SK-N-SH (cell line): Measurements from ENCODE around the gene SLC27A4. TPM values are rescaled to one million over a fixed set of nuclear protein-coding genes. Genes with fewer than 3 reads are reported as not detected.

Experiments
- CTCF ChIA-PET: fragments of 300-600, 350-600 bp; formaldehyde crosslinking; extraction: SDS; loops from one replicate; lab custom pipeline; 2021; lab: Yijun Ruan, JAX
- POLR2A ChIA-PET: fragments of 350-600 bp; sonication (Branson Sonifier 250); formaldehyde crosslinking; extraction: SDS; loops from one replicate; lab custom pipeline; 2020; ENCODE audit warnings: antibody characterized with exemption, inconsistent platforms; lab: Yijun Ruan, JAX
- DNase-seq: peaks from one replicate; pipeline ENCODE4 v3.0.0; 2012
- H2AFZ ChIP-seq: fragments of 200-600 bp; sonication (generic); 2 replicates; pipeline ENCODE4 v1.8.1; 2016; ENCODE audit warnings: antibody characterized with exemption, mild to moderate bottlenecking, low read depth
- H3F3A ChIP-seq: fragments of 200-600 bp; sonication (generic); replicated peaks from 2 replicates; pipeline ENCODE3; 2016; ENCODE audit warnings: antibody characterized with exemption, mild to moderate bottlenecking; ENCODE audit not compliant: insufficient read depth
- H3K27ac ChIP-seq, 2 experiments: fragments of 200-500 bp in 1 of 2; fragments of 200-600 bp in 1 of 2; sonication (Bioruptor generic) in 1 of 2; sonication (generic), shearing (Covaris generic) in 1 of 2; 2 replicates each; pipeline versions ENCODE4 v1.5.1 to v1.6.1; 2014 to 2016; ENCODE audit warnings: low read depth in 2 of 2, inconsistent platforms in 1 of 2, low read length in 1 of 2, mild to moderate bottlenecking in 1 of 2, mixed read lengths in 1 of 2
- H3K27me3 ChIP-seq: fragments of 200-600 bp; sonication (generic), shearing (Covaris generic); 2 replicates; pipeline ENCODE4 v1.6.1; 2016; ENCODE audit warnings: mixed run types; ENCODE audit not compliant: insufficient read depth
- H3K36me3 ChIP-seq, 2 experiments: fragments of 200-500 bp in 1 of 2; fragments of 200-600 bp in 1 of 2; sonication (Bioruptor generic) in 1 of 2; sonication (generic) in 1 of 2; replicated peaks in 1 of 2; 2 replicates each; pipeline versions ENCODE3 to v1.5.1; 2014 to 2016; ENCODE audit warnings: low read length in 1 of 2, mild to moderate bottlenecking in 1 of 2; ENCODE audit not compliant: insufficient read depth in 2 of 2, control insufficient read depth in 1 of 2
- H3K4me1 ChIP-seq, 2 experiments: fragments of 200-500 bp in 1 of 2; fragments of 200-600 bp in 1 of 2; sonication (Bioruptor generic) in 1 of 2; sonication (generic), shearing (Covaris generic) in 1 of 2; 2 replicates each; pipeline versions ENCODE4 v1.5.1 to v1.6.1; 2014 to 2016; ENCODE audit warnings: low read depth in 1 of 2, low read length in 1 of 2, mixed run types in 1 of 2; ENCODE audit not compliant: insufficient read depth in 2 of 2, control insufficient read depth in 1 of 2
- H3K4me2 ChIP-seq: fragments of 200-600 bp; sonication (generic), shearing (Covaris generic); 2 replicates; pipeline ENCODE4 v1.6.1; 2017; ENCODE audit warnings: mixed run types
- H3K4me3 ChIP-seq, 2 experiments: fragments of 200-500 bp in 1 of 2; fragments of 200-600 bp in 1 of 2; sonication (Bioruptor generic) in 1 of 2; sonication (generic), shearing (Covaris generic) in 1 of 2; 2 replicates each; pipeline versions ENCODE4 v1.5.1 to v1.8.1; 2014 to 2016; ENCODE audit warnings: low read depth in 2 of 2, inconsistent platforms in 1 of 2, low read length in 1 of 2, mild to moderate bottlenecking in 1 of 2, mixed read lengths in 1 of 2, moderate library complexity in 1 of 2
- H3K79me2 ChIP-seq: fragments of 200-600 bp; sonication (generic); 2 replicates; pipeline ENCODE4 v1.8.1; 2017; ENCODE audit warnings: mild to moderate bottlenecking; ENCODE audit not compliant: insufficient read depth
- H3K9ac ChIP-seq: fragments of 200-600 bp; sonication (generic); 2 replicates; pipeline ENCODE4 v1.6.1; 2017; ENCODE audit warnings: mixed run types
- H3K9me2 ChIP-seq: fragments of 200-600 bp; sonication (generic); 2 replicates; pipeline ENCODE4 v1.6.1; 2017; ENCODE audit warnings: mixed run types
- H3K9me3 ChIP-seq: fragments of 200-600 bp; sonication (generic); 2 replicates; pipeline ENCODE4 v1.6.1; 2017; ENCODE audit warnings: mixed run types, mild to moderate bottlenecking, moderate library complexity
- H4K20me1 ChIP-seq: fragments of 200-600 bp; sonication (generic); 2 replicates; pipeline ENCODE4 v1.6.1; 2017; ENCODE audit warnings: mild to moderate bottlenecking, mixed run types; ENCODE audit not compliant: insufficient read depth
- EP300 ChIP-seq, 2 experiments: IDR thresholded peaks; 2 replicates each; pipeline versions ENCODE4 v1.4.0 to v1.6.1; 2012; ENCODE audit warnings: borderline replicate concordance in 1 of 2, low read depth in 1 of 2, low read length in 1 of 2
- MXI1 ChIP-seq: IDR thresholded peaks from 2 replicates; pipeline ENCODE4 v1.6.1; 2012; ENCODE audit warnings: mild to moderate bottlenecking, low read depth, low read length, improper control_type of control experiment
- RFX5 ChIP-seq: IDR thresholded peaks from 2 replicates; pipeline ENCODE4 v1.6.1; 2012; ENCODE audit warnings: mild to moderate bottlenecking, improper control_type of control experiment, low read length
- TCF12 ChIP-seq: IDR thresholded peaks from 2 replicates; pipeline ENCODE4 v1.4.0; 2012
- USF1 ChIP-seq: IDR thresholded peaks from 2 replicates; pipeline ENCODE4 v1.4.0; 2012; ENCODE audit warnings: low read depth, borderline replicate concordance
- ZBTB33 ChIP-seq: IDR thresholded peaks from 2 replicates; pipeline ENCODE4 v1.4.0; 2012; ENCODE audit warnings: low read depth, borderline replicate concordance
- WGBS: methylation state at CpG from one replicate; pipeline ENCODE4 v1.1.6; 2017; ENCODE audit warnings: low lambda C conversion rate; 5-methylcytosine and 5-hydroxymethylcytosine counted together
- polyA plus RNA-seq, 3 experiments: library from polyadenylated mRNA; depleted of rRNA; stranded (reverse); fragments of >200 nt; gene quantifications; 2 replicates each; pipeline ENCODE4 v1.2.3, GENCODE V29; 2012

SLC27A4 gene
- polyA plus RNA-seq, 1 of the 3 experiments (the other 2 are of a cell fraction): 24.1 TPM

- 87% methylated on average over 16 of the region's 16 CpGs for WGBS
- H3K27me3 ChIP-seq: no peaks in the 10 kb centered on the region
- POLR2A ChIA-PET: interaction anchor here (0.6 to 1.8 kb wide), 2 partner anchors 8 to 227 kb away, joined by 3 to 4 read pairs; no protein-coding TSS in a partner anchor
- H2AFZ ChIP-seq: no peak overlapping the region
- H4K20me1 ChIP-seq: no peaks in the 10 kb centered on the region
- no peak overlapping the region for H3K27ac ChIP-seq
- H3K4me2 ChIP-seq: no peak overlapping the region
- H3K36me3 ChIP-seq: no peaks in the 10 kb centered on the region
- no peaks in the 10 kb centered on the region for H3K9me2 ChIP-seq
- no peaks in the 10 kb centered on the region for H3F3A ChIP-seq
- no peaks in the 10 kb centered on the region for H3K9me3 ChIP-seq
- CTCF ChIA-PET: interaction anchor here (0.5 to 9.4 kb wide), 23 partner anchors 8 to 142 kb away, joined by 3 to 80 read pairs (median 4); partner anchors contain the start of gene CERCAM
- H3K4me1 ChIP-seq: peaks cover 5 to 8% of the 10 kb centered on the region in 2 experiments; a peak in 2 of 4 replicates
- DNase-seq: no peak
- H3K79me2 ChIP-seq: no peaks in the 10 kb centered on the region
- H3K9ac ChIP-seq: no peak overlapping the region
- TF ChIP-seq MXI1 (no peak), EP300 (IDR thresholded peaks at IDR 0.05; ENCODE audit: borderline replicate concordance in 1 of 2, low read depth in 1 of 2, low read length in 1 of 2) (no peak), TCF12 (no peak), RFX5 (no peak), USF1 (no peak)
- TF ChIP-seq, all 33 proteins: peak for 0
- H3K4me3 ChIP-seq: no peak overlapping the region
Observed at GRCh38 chr9:128296340-128297220, 43.7 kb upstream of the SLC27A4 start.

- ChIA-PET POLR2A (interaction anchor here (0.6 to 1.8 kb wide), 2 partner anchors 7 to 226 kb away, joined by 3 to 4 read pairs; no protein-coding TSS in a partner anchor), CTCF (interaction anchor here (0.5 to 9.4 kb wide), 10 partner anchors 33 to 141 kb away, joined by 3 to 80 read pairs (median 4); no protein-coding TSS in a partner anchor)
- no peaks in the 10 kb centered on the region for H4K20me1 ChIP-seq
- no peak overlapping the region for H3K4me3 ChIP-seq
- no peaks in the 10 kb centered on the region for H3K9me3 ChIP-seq
- 83% methylated on average over 2 of the region's 2 CpGs for WGBS
- no peaks in the 10 kb centered on the region for H3K79me2 ChIP-seq
- H3K9me2 ChIP-seq: no peaks in the 10 kb centered on the region
- TF ChIP-seq ZBTB33: no peak
- H3K27me3 ChIP-seq: no peaks in the 10 kb centered on the region
- no peak overlapping the region for H2AFZ ChIP-seq
- peaks cover 5 to 8% of the 10 kb centered on the region in 2 experiments; a peak in 2 of 4 replicates for H3K4me1 ChIP-seq
- H3K4me2 ChIP-seq: no peak overlapping the region
- H3K27ac ChIP-seq: no peak overlapping the region
- no peaks in the 10 kb centered on the region for H3K36me3 ChIP-seq
- H3K9ac ChIP-seq: no peak overlapping the region
- H3F3A ChIP-seq: no peaks in the 10 kb centered on the region
- DNase-seq: no peak
Observed at GRCh38 chr9:128297221-128297773, 43.0 kb upstream of the SLC27A4 start.
